ENCODE results near the gene PCDHB5. TPM values are rescaled to one million over a fixed set of nuclear protein-coding genes. Genes with fewer than 3 reads are reported as not detected.
A peak's percentile ranks its signal among the peaks of the same experiment; 100 is the strongest.
"Not testable (repeated sequence)": the region's sequence is repeated elsewhere in the genome, so short reads cannot be mapped to it uniquely, and the experiment has no call there.

The PCDHB5 gene
- total and polyA plus RNA-seq, 12 donors, result 0.73 to 7.4 (median 4.3) TPM

DNA sequence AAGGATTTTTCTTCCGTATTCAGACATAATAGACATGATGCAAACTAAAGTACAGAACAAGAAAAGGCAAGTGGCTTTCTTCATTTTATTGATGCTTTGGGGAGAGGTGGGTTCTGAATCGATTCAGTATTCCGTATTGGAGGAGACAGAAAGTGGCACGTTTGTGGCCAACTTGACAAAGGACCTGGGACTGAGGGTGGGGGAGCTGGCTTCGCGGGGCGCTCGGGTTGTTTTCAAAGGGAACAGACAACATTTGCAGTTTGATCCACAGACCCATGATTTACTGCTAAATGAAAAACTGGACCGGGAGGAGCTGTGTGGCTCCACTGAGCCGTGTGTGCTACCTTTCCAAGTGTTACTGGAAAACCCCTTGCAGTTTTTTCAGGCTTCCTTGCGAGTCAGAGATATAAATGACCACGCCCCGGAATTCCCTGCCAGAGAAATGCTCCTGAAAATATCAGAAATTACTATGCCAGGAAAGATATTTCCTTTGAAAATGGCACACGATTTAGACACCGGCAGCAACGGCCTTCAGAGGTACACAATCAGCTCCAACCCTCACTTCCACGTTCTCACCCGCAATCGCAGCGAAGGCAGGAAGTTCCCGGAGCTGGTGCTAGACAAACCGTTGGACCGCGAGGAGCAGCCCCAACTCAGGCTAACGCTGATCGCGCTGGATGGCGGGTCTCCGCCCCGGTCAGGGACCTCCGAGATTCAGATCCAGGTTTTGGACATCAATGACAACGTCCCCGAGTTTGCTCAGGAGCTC, 15.4 kb downstream of the PCDHB5 start:
- H3K4me3 ChIP-seq, result peak overlapping the region in 6 of 10 donors; percentile 6 to 38 (median 24)
- intact Hi-C loops (cut with DNase I), result no loop called here
- H3K36me3 ChIP-seq, result no peaks in the 10 kb centered on the region
- H3K9me3 ChIP-seq, result peaks cover 0 to 96% (median 24%) of the 10 kb centered on the region in 11 donors
- DNase-seq, result no peak
- H3K27ac ChIP-seq, result no peak overlapping the region
- TF ChIP-seq, protein P1, sequence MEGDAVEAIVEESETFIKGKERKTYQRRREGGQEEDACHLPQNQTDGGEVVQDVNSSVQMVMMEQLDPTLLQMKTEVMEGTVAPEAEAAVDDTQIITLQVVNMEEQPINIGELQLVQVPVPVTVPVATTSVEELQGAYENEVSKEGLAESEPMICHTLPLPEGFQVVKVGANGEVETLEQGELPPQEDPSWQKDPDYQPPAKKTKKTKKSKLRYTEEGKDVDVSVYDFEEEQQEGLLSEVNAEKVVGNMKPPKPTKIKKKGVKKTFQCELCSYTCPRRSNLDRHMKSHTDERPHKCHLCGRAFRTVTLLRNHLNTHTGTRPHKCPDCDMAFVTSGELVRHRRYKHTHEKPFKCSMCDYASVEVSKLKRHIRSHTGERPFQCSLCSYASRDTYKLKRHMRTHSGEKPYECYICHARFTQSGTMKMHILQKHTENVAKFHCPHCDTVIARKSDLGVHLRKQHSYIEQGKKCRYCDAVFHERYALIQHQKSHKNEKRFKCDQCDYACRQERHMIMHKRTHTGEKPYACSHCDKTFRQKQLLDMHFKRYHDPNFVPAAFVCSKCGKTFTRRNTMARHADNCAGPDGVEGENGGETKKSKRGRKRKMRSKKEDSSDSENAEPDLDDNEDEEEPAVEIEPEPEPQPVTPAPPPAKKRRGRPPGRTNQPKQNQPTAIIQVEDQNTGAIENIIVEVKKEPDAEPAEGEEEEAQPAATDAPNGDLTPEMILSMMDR (IDR thresholded peaks at IDR 0.05), result no peak
- WGBS, 2 donors, result 35 to 37% methylated on average over 33 of the region's 33 CpGs
- H3K27me3 ChIP-seq, result peaks cover 0 to 32% (median 19%) of the 10 kb centered on the region in 7 donors
- H3K4me1 ChIP-seq, result no peaks in the 10 kb centered on the region
- no peak for ATAC-seq

DNA sequence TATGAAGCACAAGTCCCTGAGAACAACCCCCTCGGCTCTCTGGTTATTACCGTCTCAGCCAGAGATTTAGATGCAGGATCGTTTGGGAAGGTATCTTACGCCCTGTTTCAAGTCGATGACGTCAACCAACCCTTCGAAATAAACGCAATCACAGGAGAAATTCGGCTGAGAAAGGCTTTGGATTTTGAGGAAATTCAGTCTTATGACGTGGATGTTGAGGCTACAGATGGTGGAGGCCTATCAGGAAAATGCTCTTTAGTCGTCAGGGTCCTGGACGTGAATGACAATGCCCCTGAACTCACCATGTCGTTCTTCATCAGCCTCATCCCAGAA, 16.0 kb downstream of the PCDHB5 start:
- WGBS, 2 donors, result 30 to 31% methylated on average over 13 of the region's 13 CpGs
- H3K4me3 ChIP-seq, result peak overlapping the region in 1 of 10 donors; percentile 29
- TF ChIP-seq, protein P1 (IDR thresholded peaks at IDR 0.05), result no peak
- DNase-seq (no peak), ATAC-seq (no peak)
- intact Hi-C loops (cut with DNase I), result no loop called here
- peaks cover 0 to 96% (median 27%) of the 10 kb centered on the region in 11 donors for H3K9me3 ChIP-seq
- H3K36me3 ChIP-seq, result no peaks in the 10 kb centered on the region
- H3K27me3 ChIP-seq, result peaks cover 0 to 33% (median 19%) of the 10 kb centered on the region in 7 donors
- no peaks in the 10 kb centered on the region for H3K4me1 ChIP-seq
- H3K27ac ChIP-seq, result no peak overlapping the region

DNA sequence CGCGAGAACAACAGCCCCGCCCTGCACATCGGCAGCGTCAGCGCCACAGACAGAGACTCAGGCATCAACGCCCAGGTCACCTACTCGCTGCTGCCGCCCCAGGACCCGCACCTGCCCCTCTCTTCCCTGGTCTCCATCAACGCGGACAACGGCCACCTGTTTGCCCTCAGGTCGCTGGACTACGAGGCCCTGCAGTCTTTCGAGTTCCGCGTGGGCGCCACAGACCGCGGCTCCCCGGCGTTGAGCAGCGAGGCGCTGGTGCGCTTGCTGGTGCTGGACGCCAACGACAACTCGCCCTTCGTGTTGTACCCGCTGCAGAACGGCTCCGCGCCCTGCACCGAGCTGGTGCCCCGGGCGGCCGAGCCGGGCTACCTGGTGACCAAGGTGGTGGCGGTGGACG, 16.6 kb downstream of the PCDHB5 start:
- ATAC-seq; H3K4me1 ChIP-seq; H3K4me3 ChIP-seq; DNase-seq; intact Hi-C loops (cut with DNase I); H3K27ac ChIP-seq; H3K36me3 ChIP-seq: not testable (repeated sequence)
- peaks cover 0 to 97% (median 28%) of the 10 kb centered on the region in 11 donors for H3K9me3 ChIP-seq
- peaks cover 0 to 40% (median 23%) of the 10 kb centered on the region in 7 donors for H3K27me3 ChIP-seq
- WGBS, 2 donors, result 31 to 32% methylated on average over 38 to 39 of the region's 41 CpGs

DNA sequence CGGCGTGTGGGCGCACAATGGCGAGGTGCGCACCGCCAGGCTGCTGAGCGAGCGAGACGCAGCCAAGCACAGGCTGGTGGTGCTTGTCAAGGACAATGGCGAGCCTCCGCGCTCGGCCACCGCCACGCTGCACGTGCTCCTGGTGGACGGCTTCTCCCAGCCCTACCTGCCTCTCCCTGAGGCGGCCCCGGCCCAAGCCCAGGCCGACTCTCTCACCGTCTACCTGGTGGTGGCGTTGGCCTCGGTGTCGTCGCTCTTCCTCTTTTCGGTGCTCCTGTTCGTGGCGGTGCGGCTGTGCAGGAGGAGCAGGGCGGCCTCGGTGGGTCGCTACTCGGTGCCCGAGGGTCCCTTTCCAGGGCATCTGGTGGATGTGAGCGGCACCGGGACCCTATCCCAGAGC, 17.1 kb downstream of the PCDHB5 start:
- intact Hi-C loops (cut with DNase I); H3K4me3 ChIP-seq; ATAC-seq; H3K27ac ChIP-seq; H3K36me3 ChIP-seq; H3K4me1 ChIP-seq; DNase-seq: not testable (repeated sequence)
- H3K9me3 ChIP-seq, result peaks cover 0 to 97% (median 28%) of the 10 kb centered on the region in 11 donors
- peaks cover 0 to 45% (median 27%) of the 10 kb centered on the region in 7 donors for H3K27me3 ChIP-seq
- WGBS, 2 donors, result 24 to 25% methylated on average over 35 to 36 of the region's 36 CpGs

DNA sequence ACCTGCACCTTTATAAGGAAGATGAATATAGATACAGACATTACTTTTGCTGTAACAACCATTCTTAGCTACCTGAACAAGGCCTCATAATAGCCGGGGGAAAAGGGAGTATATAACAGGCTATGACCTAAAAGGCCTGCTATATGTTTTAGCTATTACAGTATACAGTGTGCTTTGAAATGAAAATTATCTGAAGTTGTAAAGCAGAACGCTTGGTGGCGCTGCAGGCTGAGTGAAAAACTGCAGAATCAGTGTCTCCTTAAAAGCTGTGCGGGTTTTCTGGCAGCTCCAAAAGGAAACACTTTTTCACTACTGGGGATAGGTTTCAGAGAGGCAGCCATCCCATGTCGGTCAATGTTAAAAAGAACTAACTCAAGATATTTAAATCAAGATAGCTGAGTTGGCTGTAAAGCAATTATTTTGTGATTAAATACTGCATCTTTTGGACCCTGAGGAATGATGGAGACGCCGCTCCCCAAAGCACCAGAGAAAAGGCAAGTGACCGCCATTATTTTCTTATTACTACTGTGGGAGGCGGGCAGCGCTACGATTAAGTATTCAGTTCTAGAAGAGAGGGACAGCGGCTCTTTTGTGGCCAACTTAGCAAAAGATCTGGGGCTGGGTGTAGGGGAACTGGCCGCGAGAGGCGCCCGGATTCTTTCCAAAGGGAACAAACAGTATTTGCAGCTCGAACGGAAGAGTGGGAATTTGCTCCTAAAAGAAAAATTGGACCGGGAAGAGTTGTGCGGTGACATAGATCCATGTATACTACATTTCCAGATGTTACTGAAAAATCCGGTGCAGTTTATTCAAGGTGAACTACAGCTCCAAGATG, 20.8 kb downstream of the PCDHB5 start:
- DNase-seq, result no peak
- H3K27ac ChIP-seq, result no peak overlapping the region
- ATAC-seq, result no peak
- TF ChIP-seq, protein P1 (IDR thresholded peaks at IDR 0.05), result peak in 1 of 9 donors; percentile 8
- no peaks in the 10 kb centered on the region for H3K36me3 ChIP-seq
- no peaks in the 10 kb centered on the region for H3K4me1 ChIP-seq
- H3K27me3 ChIP-seq, result peaks cover 0 to 61% (median 35%) of the 10 kb centered on the region in 7 donors
- H3K4me3 ChIP-seq, result no peak overlapping the region
- intact Hi-C loops (cut with DNase I), result no loop called here
- WGBS, 2 donors, result 25 to 26% methylated on average over 21 of the region's 21 CpGs
- peaks cover 0 to 87% (median 8%) of the 10 kb centered on the region in 11 donors for H3K9me3 ChIP-seq

DNA sequence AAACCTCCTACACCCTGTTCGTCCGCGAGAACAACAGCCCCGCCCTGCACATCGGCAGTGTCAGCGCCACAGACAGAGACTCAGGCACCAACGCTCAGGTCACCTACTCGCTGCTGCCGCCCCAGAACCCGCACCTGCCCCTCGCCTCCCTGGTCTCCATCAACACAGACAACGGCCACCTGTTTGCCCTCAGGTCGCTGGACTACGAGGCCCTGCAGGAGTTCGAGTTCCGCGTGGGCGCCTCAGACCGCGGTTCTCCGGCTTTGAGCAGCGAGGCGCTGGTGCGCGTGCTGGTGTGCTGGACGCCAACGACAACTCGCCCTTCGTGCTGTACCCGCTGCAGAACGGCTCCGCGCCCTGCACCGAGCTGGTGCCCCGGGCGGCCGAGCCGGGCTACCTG, 22.4 kb downstream of the PCDHB5 start:
- 32 to 33% methylated on average over 35 to 38 of the region's 38 CpGs for WGBS, 2 donors
- peaks cover 0 to 55% (median 32%) of the 10 kb centered on the region in 7 donors for H3K27me3 ChIP-seq
- H3K4me1 ChIP-seq; H3K27ac ChIP-seq; H3K36me3 ChIP-seq; intact Hi-C loops (cut with DNase I); DNase-seq; ATAC-seq; H3K4me3 ChIP-seq: not testable (repeated sequence)
- H3K9me3 ChIP-seq, result peaks cover 0 to 88% (median 6%) of the 10 kb centered on the region in 11 donors

DNA sequence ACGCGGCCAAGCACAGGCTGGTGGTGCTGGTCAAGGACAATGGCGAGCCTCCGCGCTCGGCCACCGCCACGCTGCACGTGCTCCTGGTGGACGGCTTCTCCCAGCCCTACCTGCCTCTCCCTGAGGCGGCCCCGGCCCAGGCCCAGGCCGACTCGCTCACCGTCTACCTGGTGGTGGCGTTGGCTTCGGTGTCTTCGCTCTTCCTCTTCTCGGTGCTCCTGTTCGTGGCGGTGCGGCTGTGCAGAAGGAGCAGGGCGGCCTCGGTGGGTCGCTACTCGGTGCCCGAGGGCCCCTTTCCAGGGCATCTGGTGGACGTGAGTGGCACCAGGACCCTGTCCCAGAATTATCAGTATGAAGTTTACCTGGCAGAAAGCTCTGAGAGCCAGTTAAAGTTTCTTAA, 22.9 kb downstream of the PCDHB5 start:
- H3K9me3 ChIP-seq, result peaks cover 0 to 88% (median 8%) of the 10 kb centered on the region in 11 donors
- intact Hi-C loops (cut with DNase I), result not testable (repeated sequence)

More for the DNA sequence above, 22.9 kb downstream of the PCDHB5 start:
- H3K27ac ChIP-seq, ATAC-seq, DNase-seq, H3K4me3 ChIP-seq, H3K36me3 ChIP-seq, H3K4me1 ChIP-seq: not testable (repeated sequence)
- H3K27me3 ChIP-seq, result peaks cover 0 to 55% (median 30%) of the 10 kb centered on the region in 7 donors
- 26 to 34% methylated on average over 19 to 20 of the region's 28 CpGs for WGBS, 2 donors

All from heart right ventricle (tissue), 16 donors.